RPMI7951 (cell line): ENCODE measurements around the gene CIZ1. TPM values are rescaled to one million over a fixed set of nuclear protein-coding genes. Genes with fewer than 3 reads are reported as not detected.
A peak's percentile ranks its signal among the peaks of the same experiment; 100 is the strongest.
"Not testable (repeated sequence)": the region's sequence is repeated elsewhere in the genome, so short reads cannot be mapped to it uniquely, and the experiment has no call there.

Experiments
- DNase-seq: peaks from one replicate; pipeline ENCODE4 v3.0.0-alpha.2; 2012; ENCODE audit warnings: low read depth
- total RNA-seq: library from RNA; depleted of rRNA; stranded (reverse); fragments of >200 nt; shearing (Covaris generic); gene quantifications from 2 replicates; pipeline ENCODE4 v1.2.3, GENCODE V29; 2014

Gene CIZ1
- total RNA-seq, 1 experiment from 2014 or later, result 37.0 TPM

- DNase-seq, result no peak
Measured at GRCh38 chr9:128146591-128147120, 44.7 kb downstream of the CIZ1 start.

- no peak for DNase-seq
Measured at GRCh38 chr9:128145951-128146351, 45.4 kb downstream of the CIZ1 start.

- no peak for DNase-seq
Measured at GRCh38 chr9:128145536-128145935, 45.8 kb downstream of the CIZ1 start.

GRCh38 chr9:128144239-128145181, 46.9 kb downstream of the CIZ1 start:
- DNase-seq, result no peak

GRCh38 chr9:128143525-128144238, 47.7 kb downstream of the CIZ1 start:
- no peak for DNase-seq

GRCh38 chr9:128142596-128142995, 48.8 kb downstream of the CIZ1 start:
- no peak for DNase-seq

GRCh38 chr9:128142061-128142460, 49.3 kb downstream of the CIZ1 start:
- DNase-seq, result no peak

- no peak for DNase-seq
Measured at GRCh38 chr9:128141604-128142003, 49.8 kb downstream of the CIZ1 start.

GRCh38 chr9:128139621-128140020, 51.8 kb downstream of the CIZ1 start:
- no peak for DNase-seq

- DNase-seq, result no peak
Measured at GRCh38 chr9:128138001-128138400, 53.4 kb downstream of the CIZ1 start.

GRCh38 chr9:128136816-128137793, 54.3 kb downstream of the CIZ1 start:
- DNase-seq, result peak; percentile 65

- DNase-seq, result not testable (repeated sequence)
Measured at GRCh38 chr9:128135561-128135960, 55.8 kb downstream of the CIZ1 start.

- not testable (repeated sequence) for DNase-seq
Measured at GRCh38 chr9:128132139-128132538, 59.2 kb downstream of the CIZ1 start.

- DNase-seq, result not testable (repeated sequence)
Measured at GRCh38 chr9:128131346-128131745, 60.0 kb downstream of the CIZ1 start.

- not testable (repeated sequence) for DNase-seq
Measured at GRCh38 chr9:128130651-128131050, 60.7 kb downstream of the CIZ1 start.

GRCh38 chr9:128129976-128130590, 61.3 kb downstream of the CIZ1 start:
- DNase-seq, result not testable (repeated sequence)

GRCh38 chr9:128128836-128129590, 62.4 kb downstream of the CIZ1 start:
- DNase-seq, result no peak

- DNase-seq, result peak; percentile 90
Measured at GRCh38 chr9:128127990-128128835, 63.2 kb downstream of the CIZ1 start.

- peak; percentile 86 for DNase-seq
Measured at GRCh38 chr9:128127568-128127989, 63.8 kb downstream of the CIZ1 start, which contains the start of gene PTGES2. Gene PTGES2, minus strand, starts transcription at chr9:128127729. Its CDS starts 12 bp downstream, at chr9:128127717.
